NCI-H1694 (cell line): ENCODE measurements around the gene GDF7.

Experiments used
- DNase-seq: peaks from one replicate; lab custom pipeline; 2025; lab: John Stamatoyannopoulos, UW

The GDF7 gene

DNA sequence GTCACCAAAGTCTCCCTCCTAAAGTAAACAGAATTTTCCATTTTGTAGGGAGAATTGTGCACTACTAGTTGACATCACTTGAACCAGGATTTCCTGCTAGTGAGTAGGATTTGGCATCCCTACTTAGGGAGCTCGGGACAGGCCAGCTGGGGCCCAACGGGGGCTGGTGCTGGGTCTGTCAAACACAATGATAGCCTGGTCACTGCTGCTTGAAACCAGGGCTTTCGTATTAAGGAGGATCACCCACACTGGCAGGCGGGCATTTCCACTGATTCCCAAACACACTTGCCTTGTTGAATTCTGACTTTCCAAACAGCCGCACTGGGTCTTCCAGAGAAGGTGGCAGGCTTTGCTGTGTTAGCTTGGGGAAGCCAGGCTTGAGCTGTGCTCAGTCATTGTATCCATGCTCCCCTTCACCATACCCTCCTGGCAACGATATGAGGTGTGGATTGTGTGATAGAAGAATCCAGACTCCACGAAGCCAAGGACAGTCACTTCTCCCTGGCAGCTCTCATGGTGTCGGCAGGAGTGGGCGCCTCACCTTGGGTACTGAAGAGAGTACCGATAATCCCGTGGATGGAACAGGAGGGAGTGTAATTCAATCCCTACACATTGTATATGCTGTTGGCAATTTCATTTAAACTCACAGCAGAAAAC, 7.5 kb downstream of the GDF7 start:
- DNase-seq = no peak

DNA sequence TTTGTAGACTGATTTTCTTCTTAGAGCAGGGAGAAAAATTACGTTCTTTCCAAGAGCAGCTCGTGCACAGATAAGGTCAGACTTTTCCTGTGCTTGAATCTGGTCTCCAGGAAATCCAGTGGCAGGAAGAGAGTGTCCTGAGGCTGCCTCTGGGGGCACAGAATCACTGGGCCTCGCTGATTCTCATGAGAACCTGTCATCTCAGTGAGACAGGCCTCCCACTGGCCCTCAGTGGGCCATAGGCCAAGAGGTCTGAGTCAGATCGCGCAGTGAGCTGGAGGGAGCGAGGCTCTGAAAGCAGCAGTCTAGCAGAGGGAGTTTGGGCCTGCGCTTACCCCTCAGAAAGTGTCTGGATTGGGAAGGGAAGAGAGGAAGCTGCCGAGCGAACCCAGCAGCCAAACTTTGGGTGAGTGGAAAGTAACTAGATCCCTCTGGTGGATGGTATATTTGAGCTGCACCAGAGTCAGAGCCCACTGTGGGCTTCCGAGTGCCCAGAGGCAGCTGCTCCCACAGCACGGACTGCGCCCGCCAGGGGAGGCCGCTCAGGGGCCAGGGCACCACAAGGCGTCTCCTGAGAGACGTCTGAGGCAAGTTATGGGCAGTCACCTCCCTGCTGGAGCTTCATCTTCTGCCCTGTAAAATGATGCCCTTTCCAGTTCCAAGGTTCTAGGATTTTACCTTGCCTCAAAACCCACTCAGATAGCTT, 8.2 kb downstream of the GDF7 start:
- no peak for DNase-seq

DNA sequence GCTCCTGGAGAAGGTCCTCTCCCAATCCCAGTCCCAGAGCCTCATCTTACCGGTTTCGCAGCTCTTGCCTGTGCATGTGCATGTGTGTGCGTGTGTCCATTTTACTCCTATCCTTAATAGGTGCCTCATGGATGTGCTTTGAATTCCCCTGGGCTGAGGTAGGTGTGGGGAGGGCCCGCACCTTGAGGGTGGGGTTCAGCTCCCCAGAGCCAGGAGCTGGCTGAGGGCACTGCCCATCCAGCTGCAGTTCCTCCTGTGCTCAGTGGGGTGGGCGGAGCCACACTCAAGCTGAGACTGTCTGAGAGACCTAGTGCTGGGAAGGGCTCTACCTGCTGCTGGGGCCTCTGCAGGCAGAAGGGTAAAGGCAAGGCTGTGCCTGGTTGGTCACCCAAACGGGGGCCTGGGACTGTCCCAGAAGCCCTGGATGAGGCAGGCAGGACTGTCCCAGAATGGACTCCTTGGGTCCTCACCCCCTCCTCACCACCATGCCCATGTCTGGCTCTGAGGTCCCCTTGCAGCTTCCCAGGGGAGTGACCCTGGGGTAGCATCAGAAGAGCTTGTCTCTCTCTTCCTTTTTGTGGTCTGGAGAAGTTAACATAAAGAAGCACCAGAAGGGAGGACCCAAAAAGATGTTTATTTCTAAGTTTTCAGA, 8.9 kb downstream of the GDF7 start:
- no peak for DNase-seq

DNA sequence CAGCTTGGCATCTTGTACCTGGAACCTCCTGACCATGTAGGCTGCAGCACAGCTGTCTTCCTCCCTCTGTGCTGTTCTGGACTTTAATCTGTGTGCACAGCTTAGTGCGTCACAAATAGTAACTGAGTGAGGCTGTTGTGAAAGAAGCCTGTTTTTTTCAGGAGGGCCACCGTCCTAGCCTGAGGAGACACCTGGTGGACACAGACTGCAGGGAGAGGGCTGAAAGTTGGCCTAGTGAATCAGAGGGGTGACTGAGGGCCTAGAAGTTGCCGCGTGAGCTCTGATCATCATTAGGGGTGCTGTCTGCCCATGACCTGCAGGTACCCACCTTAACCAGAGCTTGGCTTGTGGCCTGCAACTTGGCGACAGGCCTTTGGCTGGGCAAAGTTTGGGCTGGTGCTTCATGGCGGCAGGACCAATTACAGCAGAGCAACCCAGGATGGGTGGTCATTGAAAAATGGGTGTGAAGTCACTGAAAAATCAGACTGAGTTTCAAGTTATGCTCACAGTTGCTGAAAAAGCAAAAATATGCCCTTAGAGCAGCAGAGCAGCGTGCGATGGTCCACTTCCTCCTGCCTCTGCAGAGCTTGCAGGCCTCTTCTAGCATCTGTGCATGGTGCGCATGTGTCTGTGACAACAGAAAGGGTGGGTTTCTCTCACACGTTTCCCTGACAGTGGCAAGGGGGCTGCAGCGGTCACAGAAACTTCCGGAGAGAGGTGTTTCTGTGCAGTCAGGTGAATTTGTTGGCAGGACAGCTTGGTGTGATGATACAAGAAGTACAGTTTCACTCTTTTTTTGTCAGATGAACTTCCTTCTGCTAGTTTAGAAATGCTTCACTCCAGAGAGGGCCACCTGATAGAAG, 9.6 kb downstream of the GDF7 start:
- DNase-seq = no peak

DNA sequence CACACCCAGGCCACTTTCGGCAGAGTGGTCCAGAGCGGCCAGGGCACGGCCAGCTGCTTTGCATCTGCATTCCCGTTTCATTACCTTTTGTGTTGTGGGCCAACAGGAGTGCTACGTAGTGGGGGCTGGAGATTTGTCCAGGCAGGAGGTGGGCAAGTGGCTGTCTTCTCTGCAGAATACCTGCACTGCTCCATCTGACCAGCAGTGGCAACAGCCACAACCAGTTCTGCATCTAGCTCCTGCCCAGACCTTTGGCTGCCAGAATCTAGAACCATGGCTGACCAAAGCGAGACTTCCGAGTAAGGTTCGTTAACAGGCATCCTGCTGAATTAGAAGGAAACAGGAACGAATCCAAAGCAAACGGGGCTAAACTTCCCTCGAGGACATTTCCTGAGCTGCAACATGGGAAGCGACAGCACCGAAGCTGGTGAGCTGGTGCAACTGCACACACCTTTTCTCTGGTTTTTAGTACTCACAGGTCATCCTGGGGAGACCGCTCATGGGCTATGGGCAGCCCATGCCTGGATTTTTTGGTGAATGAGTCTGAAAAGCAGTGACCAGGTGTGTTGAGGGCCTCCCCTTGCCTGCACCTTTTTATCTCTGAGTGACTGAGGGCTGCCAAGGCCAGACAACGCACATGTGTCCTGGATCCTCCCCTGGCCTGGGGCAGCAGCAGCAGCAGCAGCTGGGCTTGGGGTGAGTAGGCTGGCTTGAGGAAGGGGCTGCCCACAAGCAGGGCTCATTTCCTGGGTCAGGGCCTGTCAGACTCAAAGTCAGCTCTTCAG, 10.5 kb downstream of the GDF7 start:
- no peak for DNase-seq

DNA sequence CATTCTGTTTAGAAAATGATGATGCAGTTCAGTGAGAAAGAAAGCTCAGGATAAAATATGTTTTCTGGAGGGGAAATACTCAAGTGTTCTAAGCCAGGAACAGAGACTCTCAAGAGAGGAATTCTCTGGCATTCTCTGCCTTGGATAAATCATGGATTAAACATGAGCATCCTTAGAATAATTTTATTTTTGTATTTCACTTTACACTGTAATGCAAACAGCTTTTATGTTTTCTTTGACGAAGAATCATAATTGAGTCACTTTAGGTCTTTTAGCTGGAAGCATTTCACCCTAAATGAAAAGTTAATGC, 11.1 kb downstream of the GDF7 start:
- no peak for DNase-seq

DNA sequence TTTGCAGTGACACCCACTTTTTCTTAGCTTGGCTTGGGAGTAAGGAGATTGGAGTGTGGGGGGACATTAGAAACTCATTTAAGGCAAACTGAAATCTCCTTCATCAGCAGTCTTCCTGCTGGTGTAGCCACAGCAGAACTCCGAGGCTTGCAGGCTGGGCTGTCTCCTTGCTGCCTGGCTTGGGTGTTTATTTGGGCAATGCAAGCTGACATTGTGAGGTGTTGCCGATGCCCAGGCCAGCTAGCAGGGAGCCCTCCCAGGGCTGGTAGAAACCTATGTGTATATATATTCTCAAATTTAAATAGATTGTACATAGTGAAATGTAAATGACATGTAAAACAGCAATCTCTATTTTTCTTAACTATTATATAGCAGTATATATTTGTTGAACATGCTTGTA, 11.8 kb downstream of the GDF7 start:
- no peak for DNase-seq

DNA sequence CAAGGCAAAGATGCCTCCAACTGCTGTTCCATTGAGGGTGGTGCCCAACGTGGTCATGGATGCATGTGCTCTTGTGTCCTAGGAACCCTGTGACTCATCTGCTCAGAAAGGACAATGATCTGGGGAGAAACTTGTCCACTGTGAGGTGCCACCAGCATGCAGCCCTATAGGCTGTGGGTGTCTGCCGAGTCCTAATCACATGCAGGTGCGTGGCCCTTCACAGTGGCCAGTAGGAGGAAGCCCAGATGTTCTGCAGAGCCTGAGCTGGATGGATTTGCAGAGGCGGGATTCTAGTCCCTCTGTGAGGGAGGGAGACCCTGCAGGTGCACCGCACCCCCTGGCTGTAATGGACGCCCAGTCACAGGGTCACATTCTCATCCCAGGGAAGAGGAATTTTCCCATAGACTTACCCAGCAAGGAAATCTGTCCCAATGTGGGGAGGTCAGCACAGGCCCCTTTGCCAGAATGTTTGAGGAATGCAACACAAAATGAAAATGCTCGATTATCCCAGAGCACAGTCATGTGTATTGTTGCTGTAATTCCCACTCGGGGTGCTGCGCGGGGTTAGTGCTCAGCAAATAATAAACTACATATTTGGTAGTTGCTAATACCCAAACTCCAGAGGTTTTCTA, 13.9 kb downstream of the GDF7 start:
- DNase-seq = no peak

DNA sequence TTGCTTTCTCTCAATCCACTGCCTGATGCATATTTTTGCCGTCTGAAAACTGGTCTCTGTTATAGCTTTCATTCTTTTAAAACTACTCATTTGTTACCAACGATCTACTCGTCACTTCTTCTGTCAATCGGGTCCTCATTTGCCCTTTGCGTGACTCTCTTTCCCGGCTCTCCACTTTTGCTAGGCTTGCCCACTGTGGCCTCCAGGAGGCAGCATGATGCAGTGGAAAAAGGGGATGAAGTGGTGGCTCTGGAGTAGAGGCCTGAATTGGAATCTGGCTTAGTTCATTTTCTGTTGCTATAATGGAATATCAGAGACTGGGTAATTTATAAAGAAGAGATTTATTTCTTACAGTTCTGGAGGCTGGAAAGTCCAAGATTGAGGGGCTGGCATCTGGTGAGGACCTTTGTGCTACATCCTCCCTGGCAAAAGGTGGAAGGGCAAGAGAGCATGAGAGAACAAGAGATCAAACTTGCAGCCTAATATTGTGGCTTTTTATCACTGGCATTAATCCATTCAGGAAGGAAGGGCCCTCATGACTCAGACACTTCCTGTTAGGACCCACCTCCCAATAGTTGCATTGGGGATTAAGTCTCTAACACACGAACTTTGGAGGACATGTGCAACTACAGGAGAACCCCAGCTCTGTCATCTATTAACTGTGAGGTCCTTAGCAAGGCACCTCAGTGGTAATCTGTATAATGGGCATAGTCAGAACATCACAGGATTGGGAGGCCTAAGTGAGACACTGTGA, 15.4 kb downstream of the GDF7 start:
- DNase-seq = peak; percentile 30

DNA sequence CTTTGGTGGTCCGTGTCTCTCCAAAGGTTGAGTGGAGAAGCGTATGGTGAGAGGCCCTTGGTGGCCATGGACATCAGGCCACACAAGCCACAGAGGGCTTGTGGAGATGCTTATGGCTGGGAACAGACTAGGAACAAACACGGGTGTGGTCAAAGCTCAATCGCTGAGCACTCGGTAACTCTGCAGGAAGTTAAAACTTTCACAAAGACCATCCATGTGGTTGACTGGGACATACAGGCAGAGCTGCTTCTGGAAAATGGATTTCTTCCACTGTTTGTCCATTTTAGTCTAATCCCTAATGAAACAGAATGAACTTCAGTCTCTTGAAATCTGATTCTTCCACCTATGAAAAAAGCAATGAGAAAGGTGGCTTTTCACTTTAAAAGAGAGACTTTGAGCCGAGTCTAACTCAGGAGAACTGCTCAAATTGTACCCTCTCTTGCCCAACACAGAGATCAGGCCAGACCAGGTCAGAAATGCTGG, 17.7 kb downstream of the GDF7 start:
- no peak for DNase-seq

DNA sequence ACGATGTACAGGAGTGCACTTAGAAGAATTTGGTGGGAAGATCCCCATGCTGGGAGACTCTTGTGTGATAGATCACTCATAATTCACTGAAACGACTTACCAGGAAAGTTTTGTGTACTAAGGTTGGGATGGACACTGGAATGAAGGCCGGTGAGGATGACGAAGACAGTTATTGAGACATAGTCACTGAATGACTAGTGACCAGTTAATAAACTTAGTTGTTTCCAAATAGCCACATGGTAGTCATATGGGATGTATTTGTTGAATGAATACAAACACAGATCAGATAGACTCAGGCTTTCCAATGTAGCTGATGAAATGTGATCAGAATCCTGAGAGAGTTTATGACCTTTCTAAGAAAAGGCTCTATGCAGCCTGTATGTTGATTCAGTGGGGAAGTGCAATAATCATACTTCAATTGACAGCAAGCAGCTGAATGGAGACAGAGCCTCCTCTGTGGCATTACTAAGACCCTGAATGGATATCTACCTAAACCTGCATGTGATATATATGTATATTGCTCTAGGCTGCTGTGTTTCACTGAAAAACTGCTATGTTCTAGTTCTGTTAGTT, 20.4 kb downstream of the GDF7 start:
- DNase-seq = no peak

DNA sequence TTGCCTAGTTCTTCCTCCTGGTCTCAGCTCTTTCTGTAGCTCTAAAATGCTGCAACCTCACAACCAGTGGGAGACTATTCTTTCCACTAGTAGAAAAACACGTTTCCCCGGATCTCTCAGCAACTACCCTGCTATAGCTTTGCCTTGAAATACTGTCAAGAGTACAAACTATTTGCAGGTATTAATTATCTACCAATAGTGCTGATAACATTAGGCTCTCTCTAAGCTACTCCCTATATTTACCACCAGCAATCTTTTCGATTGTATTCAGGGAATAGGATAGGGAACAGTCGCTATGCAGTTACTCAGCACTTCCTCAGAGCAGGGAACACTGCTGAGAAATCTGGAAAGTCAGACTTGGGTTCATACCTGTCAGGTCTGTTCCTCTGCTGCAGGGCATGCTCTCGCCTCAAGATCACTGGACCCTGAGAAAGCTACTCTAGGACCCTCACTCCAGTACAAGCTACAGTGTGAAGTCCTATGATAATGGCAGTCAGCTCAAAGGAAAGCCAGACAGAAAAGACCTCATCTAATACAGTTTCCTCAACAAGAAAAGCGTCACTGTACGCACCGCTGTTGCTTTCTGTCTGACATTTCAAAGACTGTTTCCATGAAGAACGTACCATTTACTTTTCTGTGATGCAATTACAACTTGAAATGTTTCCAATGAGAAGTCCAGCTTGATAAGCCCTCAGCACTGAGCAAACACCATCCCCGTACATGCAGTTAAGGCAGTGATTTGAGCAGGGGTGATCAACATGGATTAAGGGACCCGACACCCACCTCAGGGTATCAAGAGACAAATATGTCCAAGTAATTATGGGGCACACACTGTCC, 22.7 kb downstream of the GDF7 start:
- DNase-seq = no peak

DNA sequence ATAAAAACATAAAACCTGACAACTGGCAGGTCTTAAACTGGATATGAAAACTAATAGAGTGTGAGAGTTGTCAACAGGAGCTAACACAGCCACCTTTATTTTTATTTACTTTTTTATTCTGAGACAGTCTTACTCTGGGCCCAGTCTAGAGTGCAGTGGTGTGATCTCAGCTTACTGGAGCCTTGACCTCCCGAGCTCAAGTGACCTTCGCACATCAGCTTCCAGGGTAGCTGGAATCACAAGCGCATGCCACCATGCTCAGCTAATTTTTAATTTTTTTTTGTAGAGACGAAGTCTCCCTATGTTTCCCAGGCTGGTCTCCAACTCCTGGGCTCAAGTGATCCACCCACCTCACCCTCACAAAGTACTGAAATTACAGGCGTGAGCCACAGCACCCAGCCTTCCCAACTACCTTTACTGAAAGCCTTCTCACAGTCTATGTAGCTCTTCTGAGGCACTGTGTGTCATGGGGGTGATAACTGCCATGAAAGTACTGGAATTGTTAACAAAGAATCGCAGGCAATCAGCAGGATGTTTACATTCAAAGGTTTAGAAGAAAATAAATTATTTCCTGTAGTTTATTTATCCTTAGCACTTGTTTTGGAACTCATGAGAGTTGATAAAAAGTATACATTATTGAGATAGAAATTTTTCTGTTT, 24.3 kb downstream of the GDF7 start:
- DNase-seq = no peak

DNA sequence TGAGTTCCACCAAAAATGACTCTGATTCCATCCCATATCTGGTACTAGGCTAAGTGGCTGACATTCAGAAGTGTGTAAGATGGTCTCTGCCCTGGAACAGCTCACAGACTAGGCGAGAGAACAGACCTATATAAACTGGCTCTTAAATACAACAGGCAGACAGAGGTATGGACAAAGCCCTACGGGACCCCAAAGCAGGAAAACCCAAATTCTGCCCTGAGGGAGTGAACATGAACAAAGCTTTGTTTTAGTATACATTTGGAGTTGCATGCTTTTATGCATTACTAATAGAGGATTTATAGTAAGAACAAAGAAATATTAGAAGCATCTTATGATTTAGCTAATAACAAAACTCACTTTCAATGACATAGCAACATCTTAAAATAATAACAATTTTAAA, 25.1 kb downstream of the GDF7 start:
- DNase-seq = no peak

DNA sequence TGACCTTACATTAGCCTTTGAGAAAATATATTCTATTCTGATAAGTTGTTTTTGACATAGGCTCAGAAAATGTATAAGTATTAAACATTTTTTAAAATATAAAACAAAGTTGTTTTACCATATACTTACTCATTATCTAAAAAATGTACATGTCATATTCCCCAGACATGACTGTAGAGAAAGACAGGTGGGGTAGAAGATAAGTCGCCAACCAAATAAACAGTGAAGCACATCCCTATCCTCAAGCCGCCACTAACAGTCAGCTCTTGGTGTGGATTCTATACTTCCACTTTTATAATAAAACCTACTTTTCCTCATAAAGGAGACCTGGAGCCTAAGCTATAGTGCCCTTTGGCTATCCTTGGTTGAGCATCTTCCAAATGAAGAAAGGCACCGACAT, 26.4 kb downstream of the GDF7 start:
- DNase-seq = no peak

DNA sequence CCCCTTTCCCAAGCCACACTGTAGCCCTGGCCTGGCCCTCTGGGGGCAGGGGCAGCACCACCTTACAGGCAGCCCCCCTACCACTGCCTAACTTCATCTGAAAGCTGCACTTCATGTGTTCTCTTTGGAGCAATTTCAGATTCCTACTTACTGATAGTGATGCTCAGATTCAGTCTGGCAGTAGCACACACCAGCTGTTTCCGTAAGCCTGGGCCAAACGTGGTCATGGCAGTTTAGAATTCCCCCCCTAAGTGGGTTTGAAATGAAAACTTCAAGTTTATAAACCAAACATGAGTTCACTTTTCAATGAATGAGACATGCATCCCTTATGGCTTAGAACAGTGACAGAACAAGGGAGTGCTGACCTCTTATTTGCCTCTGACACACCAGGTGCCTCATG, 29.4 kb downstream of the GDF7 start:
- DNase-seq = no peak

DNA sequence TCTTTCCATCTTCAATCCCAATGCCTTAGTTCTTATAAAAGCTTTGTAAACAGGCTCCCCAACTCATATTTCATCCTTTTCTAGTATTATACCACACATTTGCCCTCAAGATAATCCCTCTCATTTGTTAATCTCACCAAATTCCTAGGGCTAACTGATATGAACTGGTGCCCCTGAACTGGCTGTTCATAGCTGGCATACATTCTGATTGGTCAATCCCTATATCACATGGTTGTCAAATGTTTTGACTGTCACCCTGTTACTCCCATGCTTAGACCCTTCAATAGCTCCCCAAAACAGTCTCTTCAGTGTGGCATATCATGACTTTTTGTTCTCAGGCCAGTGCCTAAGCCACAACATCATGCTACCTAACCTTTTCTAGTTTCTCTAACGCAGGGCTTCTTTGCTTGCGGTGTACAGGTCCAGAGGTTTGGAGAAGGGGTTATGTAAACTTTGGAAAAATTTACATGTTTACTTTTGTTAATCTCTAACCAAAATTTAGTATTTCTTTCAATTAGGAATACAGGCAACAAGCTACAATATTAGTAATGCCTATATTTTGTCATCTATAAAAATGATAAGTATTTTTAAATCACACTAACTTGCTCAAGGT, 30.5 kb downstream of the GDF7 start:
- no peak for DNase-seq

DNA sequence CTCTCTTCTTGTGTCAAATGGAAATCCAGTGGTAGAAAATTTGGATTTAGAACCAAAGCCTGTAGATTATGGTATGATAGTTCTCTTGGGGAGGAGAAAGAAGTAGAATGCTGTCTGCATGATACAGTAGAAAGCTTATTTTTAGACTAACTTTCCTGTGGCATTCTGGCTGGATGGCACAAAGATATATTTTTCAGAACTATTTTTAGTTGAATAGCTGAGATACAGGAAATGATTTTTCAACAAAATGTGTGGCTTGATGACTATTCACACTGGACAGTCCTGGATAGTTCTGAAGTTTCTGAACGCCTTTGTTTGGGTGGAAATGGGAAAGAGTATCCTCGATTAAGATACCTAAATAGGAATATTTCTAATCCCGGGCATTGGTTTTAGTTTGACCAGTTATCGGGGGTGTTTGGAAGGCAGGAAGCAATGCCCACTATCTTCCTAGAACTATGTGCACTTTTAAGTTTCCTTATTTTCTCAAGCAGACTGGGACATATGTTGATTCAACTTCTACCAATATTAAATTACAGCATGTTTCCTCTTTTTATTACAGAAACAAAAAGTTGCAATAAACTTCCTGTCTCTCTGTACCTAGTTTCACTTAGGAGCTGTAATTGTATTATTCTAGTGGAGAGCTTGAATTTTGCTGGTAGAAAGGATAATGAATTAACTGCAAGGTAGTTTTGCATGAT, 32.1 kb downstream of the GDF7 start:
- no peak for DNase-seq
